Measurements from ENCODE around the gene RNASEH2C.
"Not testable (repeated sequence)": the region's sequence is repeated elsewhere in the genome, so short reads cannot be mapped to it uniquely, and the experiment has no call there.

DNA sequence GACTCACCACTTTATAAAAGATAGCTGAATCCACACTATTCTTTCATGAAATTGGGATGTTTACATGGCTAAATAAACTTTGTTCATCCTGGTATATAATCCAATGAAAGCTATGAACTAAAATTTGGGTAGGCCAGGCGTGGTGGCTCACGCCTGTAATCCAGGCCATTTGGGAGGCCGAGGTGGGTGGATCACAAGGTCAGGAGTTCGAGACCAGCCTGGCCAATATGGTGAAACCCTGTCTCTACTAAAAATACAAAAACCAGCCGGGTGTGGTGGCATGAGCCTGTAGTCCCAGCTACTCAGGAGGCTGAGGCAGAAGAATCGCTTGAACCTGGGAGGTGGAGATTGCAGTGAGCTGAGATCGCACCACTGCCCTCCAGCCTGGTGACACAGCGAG lies 28.8 kb downstream of the RNASEH2C start:
- TF ChIP-seq, protein P1, sequence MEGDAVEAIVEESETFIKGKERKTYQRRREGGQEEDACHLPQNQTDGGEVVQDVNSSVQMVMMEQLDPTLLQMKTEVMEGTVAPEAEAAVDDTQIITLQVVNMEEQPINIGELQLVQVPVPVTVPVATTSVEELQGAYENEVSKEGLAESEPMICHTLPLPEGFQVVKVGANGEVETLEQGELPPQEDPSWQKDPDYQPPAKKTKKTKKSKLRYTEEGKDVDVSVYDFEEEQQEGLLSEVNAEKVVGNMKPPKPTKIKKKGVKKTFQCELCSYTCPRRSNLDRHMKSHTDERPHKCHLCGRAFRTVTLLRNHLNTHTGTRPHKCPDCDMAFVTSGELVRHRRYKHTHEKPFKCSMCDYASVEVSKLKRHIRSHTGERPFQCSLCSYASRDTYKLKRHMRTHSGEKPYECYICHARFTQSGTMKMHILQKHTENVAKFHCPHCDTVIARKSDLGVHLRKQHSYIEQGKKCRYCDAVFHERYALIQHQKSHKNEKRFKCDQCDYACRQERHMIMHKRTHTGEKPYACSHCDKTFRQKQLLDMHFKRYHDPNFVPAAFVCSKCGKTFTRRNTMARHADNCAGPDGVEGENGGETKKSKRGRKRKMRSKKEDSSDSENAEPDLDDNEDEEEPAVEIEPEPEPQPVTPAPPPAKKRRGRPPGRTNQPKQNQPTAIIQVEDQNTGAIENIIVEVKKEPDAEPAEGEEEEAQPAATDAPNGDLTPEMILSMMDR (IDR thresholded peaks at IDR 0.05), result not testable (repeated sequence)
- not testable (repeated sequence) for TF ChIP-seq POLR2A (IDR thresholded peaks at IDR 0.05)

All from ovary (tissue), 3 donors.